Left ventricle myocardium superior (tissue), 1 donor: ENCODE data around the gene CDK3. TPM values are rescaled to one million over a fixed set of nuclear protein-coding genes. Genes with fewer than 3 reads are reported as not detected.
A peak's percentile ranks its signal among the peaks of the same experiment; 100 is the strongest.
"Not testable (repeated sequence)": the region's sequence is repeated elsewhere in the genome, so short reads cannot be mapped to it uniquely, and the experiment has no call there.

Experiments used
- ATAC-seq: fragments of 200-7000 bp; cut with Tn5 transposase; one replicate; pipeline ENCODE4 v1.9.1; 2020; ENCODE audit warnings: mild to moderate bottlenecking, moderate library complexity
- DNase-seq: peaks from one replicate; pipeline ENCODE4 v3.0.0-alpha.2; 2020
- intact Hi-C: fragments of 100-400 bp; cut with micrococcal nuclease; formaldehyde crosslinking; loops from one replicate; pipeline ENCODE4 v1.11.0; 2022
- long read RNA-seq: library from polyadenylated mRNA; unstranded; transcript quantifications from one replicate; pipeline ENCODE4 v2.0.0, GENCODE V29; 2021
- total RNA-seq: library from RNA; stranded (reverse); fragmentation: NEBNext Ultra II Directional; extraction: Animal tissue kit (Norgen Biotek cat#: 25700); gene quantifications from one replicate; pipeline ENCODE4 v1.2.1, GENCODE V29; 2021
- donor health status: DM: no; HTN: yes; CAD: no; lungs with severe emphysema.

The CDK3 gene
- 2.6 TPM for total RNA-seq
- long read RNA-seq, partial matches to known transcripts = 1 of 1 reads
- long read RNA-seq, other reads (novel, unspliced or antisense) = 0 of 1 reads

DNA sequence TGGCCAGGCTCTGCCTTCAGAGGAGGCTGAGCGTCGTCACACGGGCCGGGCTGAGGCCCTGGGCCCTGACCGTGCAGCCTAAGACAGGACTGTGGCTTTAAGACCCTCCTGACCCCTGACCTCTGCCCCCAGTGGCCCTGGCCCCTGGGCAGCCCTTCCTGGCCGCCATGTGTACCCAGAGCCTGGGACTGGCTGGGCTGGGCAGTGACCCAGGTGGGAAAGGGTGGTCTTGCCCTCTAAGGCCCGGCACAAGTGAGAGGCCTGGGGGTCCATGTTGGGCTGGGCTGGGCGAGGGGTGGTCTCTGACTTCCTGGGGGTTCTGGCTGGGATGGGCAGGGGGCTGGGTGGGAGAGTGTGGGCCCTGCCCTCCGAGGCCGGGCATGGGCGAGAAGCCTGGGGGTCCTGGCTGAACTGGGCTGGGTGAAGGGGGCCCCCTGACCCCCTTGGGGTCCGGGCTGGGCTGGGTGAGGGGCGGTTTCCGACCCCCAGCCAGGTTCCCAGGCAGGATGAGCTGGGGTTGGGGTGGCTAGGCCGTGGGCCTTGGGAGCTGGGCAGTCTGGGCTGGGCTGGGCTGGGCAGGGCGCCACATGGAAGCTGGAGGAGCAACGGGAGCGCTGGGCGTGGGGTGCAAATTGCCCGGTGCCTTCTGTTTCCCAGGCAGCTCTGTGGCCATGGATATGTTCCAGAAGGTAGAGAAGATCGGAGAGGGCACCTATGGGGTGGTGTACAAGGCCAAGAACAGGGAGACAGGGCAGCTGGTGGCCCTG lies at the start of gene CDK3:
Gene CDK3, plus strand, starts transcription at position 101 of the 767 bp plus-strand sequence. Its CDS starts 571 bp downstream, at position 672.
- intact Hi-C loops = loop anchor here (10.0 kb wide), 1 partner anchor 96 kb away; the partner anchor contains the start of gene MRPL38
- DNase-seq (peak; percentile 21), ATAC-seq (no peak)

DNA sequence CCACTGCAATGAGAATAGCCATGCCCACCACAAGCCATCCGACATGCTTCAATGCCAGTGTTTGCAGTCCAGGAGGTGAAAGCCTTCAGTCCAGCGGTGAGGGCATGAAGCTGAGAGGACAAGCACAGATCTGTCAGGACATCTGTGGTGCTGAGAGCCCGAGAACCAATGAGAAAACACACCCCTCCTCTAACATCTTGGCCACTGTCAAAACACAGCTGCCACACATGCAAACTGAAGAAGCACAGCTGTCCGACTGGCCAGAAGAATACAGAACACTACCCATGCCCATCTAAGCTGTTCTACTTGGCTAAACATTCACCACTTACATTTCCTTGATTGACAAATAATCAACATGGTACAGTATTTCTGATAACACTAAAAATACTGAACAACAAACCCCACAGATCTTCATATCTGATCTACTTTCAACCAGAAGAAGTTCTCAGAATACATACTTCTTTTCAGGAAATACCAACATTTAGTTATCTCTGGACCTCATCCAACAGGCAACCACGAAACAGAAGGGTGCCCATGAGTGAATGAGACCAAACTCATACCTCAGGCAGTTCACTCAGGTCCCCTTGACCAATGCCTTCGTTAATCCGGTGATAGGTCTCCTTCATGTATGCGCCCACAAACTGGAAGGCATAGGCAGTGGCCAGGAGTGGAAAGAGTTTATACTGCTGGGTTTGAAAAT lies 49.6 kb upstream of the CDK3 start:
- ATAC-seq (no peak), DNase-seq (no peak)
- intact Hi-C loops = no loop called here

DNA sequence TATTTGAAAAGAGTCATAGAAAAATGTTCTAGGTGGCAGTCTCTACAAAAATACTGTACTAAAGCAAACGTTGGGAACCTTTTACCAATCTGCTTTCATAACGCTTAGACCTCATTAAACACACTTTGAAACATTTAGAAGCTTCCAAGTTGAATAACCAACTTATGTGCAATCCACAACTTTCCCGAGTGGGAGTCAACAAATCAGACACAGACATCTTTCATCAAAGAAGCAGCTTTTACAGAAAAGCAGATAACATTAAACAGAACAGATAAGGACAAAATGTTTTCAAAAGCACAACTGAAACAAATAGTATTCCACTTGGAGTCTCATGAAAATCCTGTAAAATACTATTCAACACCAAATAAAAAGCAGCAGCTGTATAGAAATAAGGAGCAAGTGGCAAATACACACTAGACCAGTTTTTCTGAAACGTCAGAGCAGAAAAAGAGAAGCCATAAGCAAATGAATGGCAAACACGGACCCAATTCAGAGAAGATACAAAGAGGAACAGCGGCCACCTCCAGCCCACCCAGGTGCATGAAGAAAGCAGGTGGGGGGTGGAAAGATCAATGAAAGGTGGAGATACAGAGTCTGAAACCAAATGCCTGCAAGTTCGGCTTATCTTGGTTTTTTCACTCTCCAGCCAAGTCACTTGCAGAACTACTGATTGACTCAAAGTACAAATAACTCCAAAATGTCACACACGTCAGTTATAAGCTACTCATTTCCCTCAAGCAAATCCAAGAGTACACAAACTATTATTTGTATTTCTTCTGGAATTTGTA lies 41.4 kb upstream of the CDK3 start:
- DNase-seq (no peak), ATAC-seq (peak; percentile 20)
- intact Hi-C loops = no loop called here

DNA sequence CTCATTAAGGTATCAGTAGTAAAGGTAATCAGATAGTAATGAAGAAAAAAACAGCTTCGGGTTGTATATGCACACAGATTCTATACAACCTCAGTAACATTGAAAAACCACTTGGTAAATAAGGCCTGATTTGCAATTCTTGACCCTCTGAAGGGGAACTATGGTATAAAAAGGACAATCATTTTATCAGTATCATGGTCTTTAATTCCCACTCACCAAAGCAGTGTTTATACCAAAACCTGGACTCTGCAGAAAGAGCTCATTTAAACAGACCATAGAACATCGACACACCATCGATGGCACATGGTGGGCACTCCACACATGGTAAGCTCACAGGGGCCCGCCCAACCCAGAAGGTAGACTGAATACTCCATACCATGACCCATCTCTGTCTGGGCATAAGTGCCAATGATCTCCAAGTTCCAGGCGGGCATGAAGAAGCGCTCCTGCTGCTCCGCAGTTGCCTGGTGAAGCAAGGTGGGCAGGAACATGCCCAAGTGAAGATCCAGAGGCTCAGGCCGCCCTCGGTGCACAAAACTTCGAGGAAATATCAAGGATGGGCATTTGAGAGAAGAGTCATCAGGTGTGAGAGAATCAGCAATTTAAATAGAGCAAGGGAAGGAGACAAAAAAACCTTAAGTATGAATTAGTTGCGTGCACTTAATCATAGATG lies 40.7 kb upstream of the CDK3 start:
- intact Hi-C loops = no loop called here
- no peak for ATAC-seq
- no peak for DNase-seq

DNA sequence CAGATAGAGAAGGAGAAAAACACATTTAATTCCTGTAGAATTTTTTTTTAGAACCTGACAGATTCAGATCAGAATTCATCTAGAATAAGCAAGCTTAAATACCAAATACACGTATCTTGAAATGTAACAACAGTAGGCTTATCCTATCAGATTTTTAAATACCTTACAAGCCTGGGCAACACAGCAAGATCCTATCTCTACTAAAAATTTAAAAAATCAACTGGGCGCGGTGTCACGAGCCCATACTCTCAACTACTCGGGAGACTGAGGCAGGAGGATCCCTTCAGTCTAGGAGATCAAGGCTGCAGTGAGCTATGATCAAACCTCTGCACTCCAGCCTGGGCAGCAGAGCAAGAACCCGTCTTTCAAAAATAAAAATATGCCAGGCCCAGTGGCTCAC lies 35.2 kb upstream of the CDK3 start:
- no peak for ATAC-seq
- intact Hi-C loops = no loop called here

DNA sequence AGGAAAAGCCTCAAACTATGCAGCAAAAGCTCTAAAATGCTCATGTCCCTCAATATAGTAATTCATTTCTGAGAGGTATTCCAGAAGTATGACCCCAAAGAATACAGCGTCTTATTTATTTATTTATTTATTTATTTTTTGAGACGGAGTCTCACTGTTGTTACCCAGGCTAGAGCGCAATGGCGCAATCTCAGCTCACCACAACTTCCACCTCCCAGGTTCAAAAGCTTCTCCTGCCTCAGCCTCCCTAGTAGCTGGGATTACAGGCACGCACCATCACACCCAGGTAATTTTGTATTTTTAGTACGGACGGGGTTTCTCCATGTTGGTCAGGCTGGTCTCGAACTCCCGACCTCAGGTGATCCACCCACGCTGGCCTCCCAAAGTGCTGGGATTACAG lies 31.6 kb upstream of the CDK3 start:
- ATAC-seq, DNase-seq: not testable (repeated sequence)

More for the DNA sequence above, 35.2 kb upstream of the CDK3 start:
- no peak for DNase-seq

DNA sequence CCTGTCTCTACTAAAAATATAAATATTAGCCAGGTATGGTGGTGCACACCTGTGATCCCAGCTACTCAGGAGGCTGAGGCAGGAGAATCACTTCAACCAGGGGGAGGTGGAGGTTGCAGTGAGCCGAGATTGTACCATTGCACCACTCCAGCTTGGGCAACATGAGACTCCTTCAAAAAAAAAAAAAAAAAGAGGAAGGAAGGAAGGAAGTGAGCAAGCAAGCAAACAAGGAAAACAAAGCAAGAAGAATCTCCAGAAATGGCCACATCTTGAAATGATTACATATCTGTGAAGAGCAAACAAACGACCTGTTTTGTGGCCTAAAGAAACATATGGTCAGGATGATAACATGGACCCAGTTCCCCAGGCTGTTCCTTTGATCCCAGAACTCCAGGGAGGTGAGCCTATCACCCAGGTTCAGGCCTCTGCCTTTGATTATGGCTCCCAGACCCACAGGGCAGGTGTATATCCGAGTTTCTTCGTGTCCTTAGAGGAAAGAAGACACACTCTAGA lies 30.6 kb upstream of the CDK3 start:
- DNase-seq (no peak), ATAC-seq (peak; percentile 17)
- intact Hi-C loops = no loop called here

More for the DNA sequence above, 31.6 kb upstream of the CDK3 start:
- intact Hi-C loops = not testable (repeated sequence)

DNA sequence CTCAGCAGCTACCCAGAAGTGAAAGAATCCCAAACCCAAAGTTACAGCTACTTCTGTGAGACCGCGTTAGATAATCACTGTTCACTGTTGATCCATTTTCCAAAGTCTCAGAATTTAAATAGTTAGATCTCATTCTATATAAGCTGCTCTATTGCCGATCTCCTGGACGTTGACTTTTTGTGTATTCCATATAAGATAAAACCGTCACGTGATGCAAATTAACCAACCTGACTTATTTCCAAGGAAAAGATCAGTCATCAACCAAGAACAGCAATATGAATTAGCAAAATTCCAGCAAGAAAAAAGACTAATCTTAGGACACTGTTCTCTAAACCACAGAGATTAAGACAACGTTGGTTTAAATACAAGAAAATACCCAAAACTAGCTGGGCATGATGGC lies 30.0 kb upstream of the CDK3 start:
- DNase-seq (no peak), ATAC-seq (no peak)
- intact Hi-C loops = no loop called here

DNA sequence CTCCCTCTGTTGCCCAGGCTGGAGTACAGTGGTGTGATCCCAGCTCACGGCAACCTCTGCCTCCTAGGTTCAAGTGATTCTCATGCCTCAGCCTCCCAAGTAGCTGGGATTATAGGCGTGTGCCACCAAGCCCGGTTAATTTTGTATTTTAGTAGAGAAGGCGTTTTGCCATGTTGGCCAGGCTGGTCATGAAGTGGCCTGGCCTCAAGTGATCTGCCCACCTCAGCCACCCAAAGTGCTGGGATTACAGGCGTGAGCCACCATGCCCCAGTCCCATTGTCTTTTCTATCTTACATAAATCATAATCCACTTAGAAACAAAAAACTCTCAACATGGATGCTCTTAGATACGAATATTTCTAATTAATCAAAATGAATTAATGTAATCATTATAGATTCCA lies 25.5 kb upstream of the CDK3 start:
- DNase-seq, ATAC-seq, intact Hi-C loops: not testable (repeated sequence)

DNA sequence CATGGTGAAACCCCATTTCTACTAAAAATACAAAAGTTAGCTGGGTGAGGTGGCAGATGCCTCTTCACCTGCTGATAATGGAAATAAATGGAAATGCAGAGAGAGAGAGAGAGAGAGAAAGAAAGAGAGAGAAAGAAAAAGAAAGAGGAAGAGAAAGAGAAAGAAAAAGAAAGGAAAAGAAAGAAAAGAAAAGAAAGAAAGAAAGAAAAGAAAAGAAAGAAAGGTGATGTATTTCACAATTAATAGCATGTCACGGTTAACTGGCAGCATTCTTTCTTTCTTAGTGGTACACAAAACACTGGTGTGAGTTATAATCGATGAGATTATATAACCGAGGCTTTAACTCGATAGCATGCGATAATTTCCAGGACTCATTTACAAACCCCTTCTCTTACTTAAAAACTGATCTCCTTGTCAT lies 24.9 kb upstream of the CDK3 start:
- intact Hi-C loops = no loop called here
- ATAC-seq (no peak), DNase-seq (no peak)

DNA sequence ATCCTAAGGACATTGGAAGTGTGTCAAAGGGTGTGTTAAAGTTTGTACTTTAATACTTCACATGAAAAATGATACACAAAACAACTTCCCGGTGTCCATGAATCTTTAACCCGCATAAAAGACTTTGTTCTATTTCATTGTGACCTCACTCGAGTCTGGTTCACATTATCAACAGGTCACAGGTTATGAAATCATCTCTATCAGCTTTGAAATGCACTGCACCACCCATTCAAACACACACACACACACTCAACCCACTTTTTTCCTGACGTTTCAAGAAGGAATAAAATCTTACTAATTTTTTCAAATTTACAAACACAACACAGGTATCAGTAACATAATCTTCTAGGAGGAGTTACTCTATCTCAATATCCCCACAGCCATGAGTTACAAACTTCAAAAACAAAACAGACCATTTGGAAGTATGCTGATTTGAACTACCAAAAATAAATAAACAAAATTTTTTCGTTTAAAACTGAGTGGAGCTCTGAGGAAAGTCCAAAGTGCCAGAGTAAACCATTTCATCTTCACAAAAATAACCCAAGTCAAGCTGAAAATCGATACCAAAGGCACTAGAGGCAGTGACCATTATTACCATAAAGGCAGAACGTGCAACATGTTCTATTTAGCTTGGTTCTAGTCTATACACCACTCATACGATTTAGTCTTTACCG lies 24.3 kb upstream of the CDK3 start:
- ATAC-seq (no peak), DNase-seq (no peak)
- intact Hi-C loops = no loop called here

DNA sequence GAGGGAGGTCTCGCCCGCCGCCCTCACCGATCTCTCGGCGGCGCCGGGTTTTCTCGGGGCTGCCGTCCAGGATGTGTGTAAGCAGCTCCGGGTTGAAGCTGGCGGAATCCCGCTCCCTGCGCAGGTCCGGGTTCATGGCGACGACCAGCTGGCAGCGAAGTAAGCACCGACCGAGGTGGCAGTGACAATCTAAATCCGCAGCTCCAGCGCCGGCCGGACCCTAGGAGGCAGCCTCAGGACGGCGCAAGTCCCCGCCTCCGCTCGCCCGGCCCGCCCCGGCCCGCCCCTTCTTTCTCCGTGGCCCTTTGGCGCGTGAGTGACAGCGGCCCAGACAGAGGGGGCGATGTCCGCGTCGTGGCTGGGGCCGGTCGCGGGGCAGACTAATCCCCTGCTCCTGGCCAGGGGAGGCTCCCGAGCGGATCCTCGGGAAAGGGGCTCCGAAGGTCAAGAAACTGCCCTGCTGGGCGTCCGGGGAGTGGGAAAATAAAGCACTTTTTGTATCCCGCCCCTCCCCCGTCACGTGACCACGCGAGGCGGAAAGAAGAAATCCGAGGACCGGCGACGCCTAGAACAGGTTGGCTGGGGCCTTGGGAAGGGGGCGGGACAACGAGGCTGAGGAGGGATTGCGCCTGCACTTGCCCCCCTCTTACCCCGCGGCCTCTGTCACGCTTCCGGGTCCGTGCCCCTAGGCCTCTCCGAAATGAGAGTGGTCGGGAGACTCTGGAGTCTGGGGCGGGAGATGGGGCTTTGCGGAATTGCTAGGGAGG lies 21.5 kb upstream of the CDK3 start, which contains the start of the genes ACOX1 and TEN1:
Gene ACOX1, minus strand, starts transcription at position 229 of the 767 bp plus-strand sequence. Its CDS starts 93 bp downstream, at position 136.
Gene TEN1, plus strand, starts transcription at position 303 of the 767 bp plus-strand sequence. CDS start 6,953 bp downstream, outside the sequence.
- intact Hi-C loops = no loop called here
- peak; percentile 96 for ATAC-seq

DNA sequence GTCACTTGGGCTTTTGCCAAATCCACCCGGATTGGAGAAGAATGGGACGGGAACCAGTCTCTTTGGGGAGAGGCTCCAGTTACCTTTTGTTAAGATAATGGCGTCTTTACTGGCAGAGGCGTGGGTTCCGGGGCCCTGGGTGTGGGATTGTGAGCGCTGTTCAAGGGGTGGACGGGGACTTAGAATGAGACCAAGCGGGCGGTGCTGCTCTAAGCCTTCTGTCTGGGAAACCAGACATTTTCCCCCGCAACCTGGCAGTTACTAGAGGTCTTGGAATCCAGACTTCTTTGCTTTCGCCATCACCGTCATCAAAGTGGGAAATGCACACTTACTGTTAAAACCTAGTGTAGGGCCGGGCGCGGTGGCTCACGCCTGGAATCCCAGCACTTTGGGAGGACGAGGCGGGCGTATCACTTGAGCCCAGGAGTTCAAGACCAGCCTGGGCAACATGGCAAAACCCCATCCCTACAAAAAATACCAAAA lies 20.9 kb upstream of the CDK3 start:
- intact Hi-C loops = no loop called here
- ATAC-seq (peak; percentile 33), DNase-seq (no peak)

More for the DNA sequence above, 21.5 kb upstream of the CDK3 start, which contains the start of the genes ACOX1 and TEN1:
- DNase-seq = peak; percentile 98

DNA sequence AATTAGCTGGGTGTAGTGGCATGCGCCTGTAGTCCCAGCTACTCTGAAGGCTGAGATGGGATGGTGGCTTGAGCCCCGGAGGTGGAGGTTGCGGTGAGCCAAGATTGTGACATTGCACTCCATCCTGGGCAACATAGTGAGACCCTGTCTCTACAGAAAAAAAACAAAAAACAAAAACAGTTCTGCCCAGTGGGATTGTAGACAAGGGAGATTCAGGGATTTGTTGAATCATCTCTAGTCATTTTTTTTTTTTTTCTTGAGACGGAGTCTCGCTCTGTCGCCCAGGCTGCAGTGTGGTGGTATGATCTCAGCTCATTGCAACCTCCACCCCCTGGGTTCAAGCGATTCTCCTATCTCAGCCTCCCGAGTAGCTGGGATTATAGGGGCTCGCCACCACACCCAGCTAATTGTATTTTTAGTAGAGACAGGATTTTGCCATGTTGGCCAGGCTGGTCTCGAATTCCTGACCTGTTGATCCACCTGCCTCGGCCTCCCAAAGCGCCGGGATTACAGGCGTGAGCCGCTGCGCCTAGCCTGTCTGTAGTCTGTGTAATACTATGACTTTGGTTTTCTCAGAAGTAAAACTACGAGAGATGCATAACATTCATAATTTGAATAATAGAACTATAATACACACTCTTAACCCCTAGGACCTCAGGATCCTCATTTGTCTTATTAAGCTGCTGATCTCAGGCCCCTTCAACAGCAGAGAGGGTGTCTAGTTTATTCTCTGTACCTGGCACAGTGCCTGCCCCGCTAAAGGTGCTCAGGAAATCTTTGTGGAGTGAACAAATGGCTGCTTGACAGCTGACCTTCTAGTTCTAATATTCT lies 20.3 kb upstream of the CDK3 start:
- no peak for DNase-seq
- intact Hi-C loops = no loop called here
- ATAC-seq = no peak

DNA sequence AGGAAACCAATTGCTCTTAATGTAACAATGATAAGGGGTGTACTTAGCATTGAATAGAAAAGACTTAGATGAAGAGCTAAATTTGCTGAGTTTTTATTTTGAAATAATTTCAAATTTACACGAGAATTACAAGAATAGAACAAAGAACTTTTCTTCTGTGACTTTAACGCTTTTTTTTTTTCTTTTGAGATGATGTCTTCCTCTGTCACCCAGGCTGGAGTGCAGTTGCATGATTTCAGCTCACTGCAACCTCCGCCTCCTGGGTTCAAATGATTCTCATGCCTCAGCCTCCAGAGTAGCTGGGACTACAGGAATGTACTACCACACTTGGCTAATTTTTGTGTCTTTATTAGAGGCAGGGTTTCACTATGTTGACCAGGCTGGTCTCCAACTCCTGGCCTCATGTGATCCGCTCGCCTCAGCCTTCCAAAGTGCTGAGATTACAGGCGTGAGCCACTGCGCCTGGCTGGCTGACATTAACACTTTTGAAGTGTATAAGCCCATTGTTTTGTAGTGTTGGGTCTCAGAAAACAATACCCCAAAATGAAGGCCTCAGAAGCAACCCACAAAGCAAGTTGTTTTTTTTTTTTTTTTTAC lies 19.5 kb upstream of the CDK3 start:
- ATAC-seq = no peak
- no peak for DNase-seq
- intact Hi-C loops = no loop called here
